SK-N-SH (cell line): ENCODE measurements around the gene SACM1L. TPM values are rescaled to one million over a fixed set of nuclear protein-coding genes. Genes with fewer than 3 reads are reported as not detected.

Experiments used
- CTCF ChIA-PET: fragments of 300-600, 350-600 bp; formaldehyde crosslinking; extraction: SDS; loops from one replicate; lab custom pipeline; 2021; lab: Yijun Ruan, JAX
- POLR2A ChIA-PET: fragments of 350-600 bp; sonication (Branson Sonifier 250); formaldehyde crosslinking; extraction: SDS; loops from one replicate; lab custom pipeline; 2020; ENCODE audit warnings: antibody characterized with exemption, inconsistent platforms; lab: Yijun Ruan, JAX
- DNase-seq: peaks from one replicate; pipeline ENCODE4 v3.0.0; 2012
- H2AFZ ChIP-seq: fragments of 200-600 bp; sonication (generic); 2 replicates; pipeline ENCODE4 v1.8.1; 2016; ENCODE audit warnings: antibody characterized with exemption, mild to moderate bottlenecking, low read depth
- H3F3A ChIP-seq: fragments of 200-600 bp; sonication (generic); replicated peaks from 2 replicates; pipeline ENCODE3; 2016; ENCODE audit warnings: antibody characterized with exemption, mild to moderate bottlenecking; ENCODE audit not compliant: insufficient read depth
- H3K27ac ChIP-seq, 2 experiments: fragments of 200-500 bp in 1 of 2; fragments of 200-600 bp in 1 of 2; sonication (Bioruptor generic) in 1 of 2; sonication (generic), shearing (Covaris generic) in 1 of 2; 2 replicates each; pipeline versions ENCODE4 v1.5.1 to v1.6.1; 2014 to 2016; ENCODE audit warnings: low read depth in 2 of 2, inconsistent platforms in 1 of 2, low read length in 1 of 2, mild to moderate bottlenecking in 1 of 2, mixed read lengths in 1 of 2
- H3K27me3 ChIP-seq: fragments of 200-600 bp; sonication (generic), shearing (Covaris generic); 2 replicates; pipeline ENCODE4 v1.6.1; 2016; ENCODE audit warnings: mixed run types; ENCODE audit not compliant: insufficient read depth
- H3K36me3 ChIP-seq, 2 experiments: fragments of 200-500 bp in 1 of 2; fragments of 200-600 bp in 1 of 2; sonication (Bioruptor generic) in 1 of 2; sonication (generic) in 1 of 2; replicated peaks in 1 of 2; 2 replicates each; pipeline versions ENCODE3 to v1.5.1; 2014 to 2016; ENCODE audit warnings: low read length in 1 of 2, mild to moderate bottlenecking in 1 of 2; ENCODE audit not compliant: insufficient read depth in 2 of 2, control insufficient read depth in 1 of 2
- H3K4me1 ChIP-seq, 2 experiments: fragments of 200-500 bp in 1 of 2; fragments of 200-600 bp in 1 of 2; sonication (Bioruptor generic) in 1 of 2; sonication (generic), shearing (Covaris generic) in 1 of 2; 2 replicates each; pipeline versions ENCODE4 v1.5.1 to v1.6.1; 2014 to 2016; ENCODE audit warnings: low read depth in 1 of 2, low read length in 1 of 2, mixed run types in 1 of 2; ENCODE audit not compliant: insufficient read depth in 2 of 2, control insufficient read depth in 1 of 2
- H3K4me2 ChIP-seq: fragments of 200-600 bp; sonication (generic), shearing (Covaris generic); 2 replicates; pipeline ENCODE4 v1.6.1; 2017; ENCODE audit warnings: mixed run types
- H3K4me3 ChIP-seq, 2 experiments: fragments of 200-500 bp in 1 of 2; fragments of 200-600 bp in 1 of 2; sonication (Bioruptor generic) in 1 of 2; sonication (generic), shearing (Covaris generic) in 1 of 2; 2 replicates each; pipeline versions ENCODE4 v1.5.1 to v1.8.1; 2014 to 2016; ENCODE audit warnings: low read depth in 2 of 2, inconsistent platforms in 1 of 2, low read length in 1 of 2, mild to moderate bottlenecking in 1 of 2, mixed read lengths in 1 of 2, moderate library complexity in 1 of 2
- H3K79me2 ChIP-seq: fragments of 200-600 bp; sonication (generic); 2 replicates; pipeline ENCODE4 v1.8.1; 2017; ENCODE audit warnings: mild to moderate bottlenecking; ENCODE audit not compliant: insufficient read depth
- H3K9ac ChIP-seq: fragments of 200-600 bp; sonication (generic); 2 replicates; pipeline ENCODE4 v1.6.1; 2017; ENCODE audit warnings: mixed run types
- H3K9me2 ChIP-seq: fragments of 200-600 bp; sonication (generic); 2 replicates; pipeline ENCODE4 v1.6.1; 2017; ENCODE audit warnings: mixed run types
- H3K9me3 ChIP-seq: fragments of 200-600 bp; sonication (generic); 2 replicates; pipeline ENCODE4 v1.6.1; 2017; ENCODE audit warnings: mixed run types, mild to moderate bottlenecking, moderate library complexity
- H4K20me1 ChIP-seq: fragments of 200-600 bp; sonication (generic); 2 replicates; pipeline ENCODE4 v1.6.1; 2017; ENCODE audit warnings: mild to moderate bottlenecking, mixed run types; ENCODE audit not compliant: insufficient read depth
- EZH2phosphoT487 ChIP-seq: fragments of 200-600 bp; sonication (generic); IDR thresholded peaks from 2 replicates; pipeline ENCODE4 v1.6.1; 2017; ENCODE audit warnings: low read depth, mixed run types, mild to moderate bottlenecking, antibody characterized with exemption, moderate library complexity, borderline replicate concordance
- FOXM1 ChIP-seq: IDR thresholded peaks from 2 replicates; pipeline ENCODE4 v1.4.0; 2012; ENCODE audit warnings: low read depth, mild to moderate bottlenecking
- GATA2 ChIP-seq: sonication (generic); formaldehyde crosslinking; IDR thresholded peaks from 2 replicates; pipeline ENCODE4 v1.5.0; 2020; ENCODE audit warnings: mild to moderate bottlenecking, missing genetic modification reagents
- IRF3 ChIP-seq: fragments of 150-350 bp; IDR thresholded peaks from 2 replicates; pipeline ENCODE4 v1.6.1; 2016; ENCODE audit warnings: mild to moderate bottlenecking, low read depth, low read length
- JUND ChIP-seq: IDR thresholded peaks from 2 replicates; pipeline ENCODE4 v1.4.0; 2012
- MEF2A ChIP-seq: IDR thresholded peaks from 2 replicates; pipeline ENCODE4 v1.4.0; 2012; ENCODE audit warnings: low read depth, borderline replicate concordance
- NRF1 ChIP-seq: IDR thresholded peaks from 2 replicates; pipeline ENCODE4 v1.6.1; 2012; ENCODE audit warnings: low read depth, mild to moderate bottlenecking, low read length
- PBX3 ChIP-seq: IDR thresholded peaks from 2 replicates; pipeline ENCODE4; 2012
- POLR2AphosphoS5 ChIP-seq: IDR thresholded peaks from 2 replicates; pipeline ENCODE4 v1.6.1; 2012; ENCODE audit warnings: low read depth, low read length
- RAD21 ChIP-seq: IDR thresholded peaks from 2 replicates; pipeline ENCODE4 v1.6.1; 2012; ENCODE audit warnings: mild to moderate bottlenecking, low read length
- REST ChIP-seq: IDR thresholded peaks from 2 replicates; pipeline ENCODE4 v1.6.1; 2012; ENCODE audit warnings: mild to moderate bottlenecking, low read depth, low read length, moderate library complexity
- RXRA ChIP-seq: IDR thresholded peaks from 2 replicates; pipeline ENCODE4 v1.4.0; 2012; ENCODE audit warnings: low read depth, mild to moderate bottlenecking, borderline replicate concordance
- TCF12 ChIP-seq: IDR thresholded peaks from 2 replicates; pipeline ENCODE4 v1.4.0; 2012
- YY1 ChIP-seq: IDR thresholded peaks from 2 replicates; pipeline ENCODE4 v1.4.0; 2012; ENCODE audit warnings: low read depth, mild to moderate bottlenecking
- WGBS: methylation state at CpG from one replicate; pipeline ENCODE4 v1.1.6; 2017; ENCODE audit warnings: low lambda C conversion rate; 5-methylcytosine and 5-hydroxymethylcytosine counted together
- polyA plus RNA-seq, 3 experiments: library from polyadenylated mRNA; depleted of rRNA; stranded (reverse); fragments of >200 nt; gene quantifications; 2 replicates each; pipeline ENCODE4 v1.2.3, GENCODE V29; 2012
- TF ChIP-seq, protein P1 (sequence below): IDR thresholded peaks from 2 replicates; pipeline ENCODE4 v1.4.0; 2012; ENCODE audit warnings: low read depth

Gene SACM1L
- polyA plus RNA-seq, 1 of the 3 experiments (the other 2 are of a cell fraction), result 11.2 TPM

GRCh38 chr3:45753095-45753494 is 63.9 kb downstream of the SACM1L start:
- Histone ChIP-seq H3K9ac (no peak overlapping the region), H3K4me1 (no peaks in the 10 kb centered on the region), H3K27me3 (no peaks in the 10 kb centered on the region), H3K9me3 (no peaks in the 10 kb centered on the region), H3F3A (no peaks in the 10 kb centered on the region), H3K36me3 (peaks cover 0 to under 1% of the 10 kb centered on the region in 2 experiments), H3K4me2 (no peak overlapping the region), H3K27ac (no peak overlapping the region), H2AFZ (no peak overlapping the region), H3K4me3 (no peak overlapping the region), H4K20me1 (no peaks in the 10 kb centered on the region), H3K9me2 (no peaks in the 10 kb centered on the region), H3K79me2 (no peaks in the 10 kb centered on the region)
- TF ChIP-seq RXRA (no peak), MEF2A (no peak), TCF12 (no peak), REST (no peak), PBX3 (no peak), FOXM1 (no peak), JUND (no peak), RAD21 (no peak), IRF3 (no peak), NRF1 (no peak), POLR2AphosphoS5 (no peak), EZH2phosphoT487 (no peak), YY1 (no peak), GATA2 (no peak)
- TF ChIP-seq, protein P1, sequence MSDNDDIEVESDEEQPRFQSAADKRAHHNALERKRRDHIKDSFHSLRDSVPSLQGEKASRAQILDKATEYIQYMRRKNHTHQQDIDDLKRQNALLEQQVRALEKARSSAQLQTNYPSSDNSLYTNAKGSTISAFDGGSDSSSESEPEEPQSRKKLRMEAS, result no peak
- no peak for DNase-seq
- POLR2A ChIA-PET, result interaction anchor here (1.1 kb wide), 1 partner anchor 10 kb away, joined by 3 read pairs; no protein-coding TSS in a partner anchor
- 76% methylated on average over 3 of the region's 3 CpGs for WGBS
- CTCF ChIA-PET, result interaction anchor here (1.0 to 1.3 kb wide), 4 partner anchors 8 to 326 kb away, joined by 3 to 5 read pairs (median 4); no protein-coding TSS in a partner anchor
